HG02938 (cell line): ENCODE results near the gene NPAS2.

Source experiments
- ATAC-seq: cut with Tn5 transposase; IDR thresholded peaks from one replicate; pipeline ENCODE4 v1.9.1; 2021; ENCODE audit warnings: mild to moderate bottlenecking, moderate library complexity; ENCODE audit not compliant: unreplicated experiment

The NPAS2 gene

GRCh38 chr2:100962366-100963025, 142.6 kb downstream of the NPAS2 start:
- no peak for ATAC-seq

GRCh38 chr2:100963026-100963375, 143.1 kb downstream of the NPAS2 start:
- no peak for ATAC-seq

- ATAC-seq = no peak
These were observed 144.3 kb downstream of the NPAS2 start for GRCh38 chr2:100964222-100964621.

GRCh38 chr2:100964681-100965169, 144.8 kb downstream of the NPAS2 start:
- ATAC-seq = no peak

- no peak for ATAC-seq
These were observed 145.7 kb downstream of the NPAS2 start for GRCh38 chr2:100965596-100965995.

GRCh38 chr2:100967716-100968115, 147.8 kb downstream of the NPAS2 start:
- no peak for ATAC-seq

- ATAC-seq = no peak
These were observed 148.5 kb downstream of the NPAS2 start for GRCh38 chr2:100968146-100969145.

- no peak for ATAC-seq
These were observed 150.1 kb downstream of the NPAS2 start for GRCh38 chr2:100969998-100970397.

- no peak for ATAC-seq
These were observed 151.3 kb downstream of the NPAS2 start for GRCh38 chr2:100971221-100971620.

- ATAC-seq = no peak
These were observed 152.5 kb downstream of the NPAS2 start for GRCh38 chr2:100972452-100972851.

- no peak for ATAC-seq
These were observed 155.0 kb downstream of the NPAS2 start for GRCh38 chr2:100974712-100975520.

- no peak for ATAC-seq
These were observed 155.5 kb downstream of the NPAS2 start for GRCh38 chr2:100975521-100975785.

- ATAC-seq = no peak
These were observed 156.1 kb downstream of the NPAS2 start for GRCh38 chr2:100976061-100976460.

GRCh38 chr2:100976645-100977391, 156.9 kb downstream of the NPAS2 start:
- peak; percentile 82 for ATAC-seq

GRCh38 chr2:100977511-100977910, 157.6 kb downstream of the NPAS2 start:
- ATAC-seq = no peak

- no peak for ATAC-seq
These were observed 158.7 kb downstream of the NPAS2 start for GRCh38 chr2:100978582-100979191.

- no peak for ATAC-seq
These were observed 160.1 kb downstream of the NPAS2 start for GRCh38 chr2:100980046-100980445.

GRCh38 chr2:100981011-100981410, 161.1 kb downstream of the NPAS2 start:
- ATAC-seq = no peak

GRCh38 chr2:100982431-100982861, 162.5 kb downstream of the NPAS2 start:
- ATAC-seq = no peak

GRCh38 chr2:100983201-100983600, 163.3 kb downstream of the NPAS2 start:
- no peak for ATAC-seq
